OCI-LY7 (cell line): ENCODE measurements around the gene TMEM151B.

Experiments
- EZH2phosphoT487 ChIP-seq: fragments of 200-600 bp; sonication (generic); IDR thresholded peaks from 2 replicates; pipeline ENCODE4 v1.6.1; 2018; ENCODE audit warnings: low read depth, borderline replicate concordance, mild to moderate bottlenecking, mixed run types, antibody characterized with exemption, low read length, moderate library complexity, mixed read lengths
- TF ChIP-seq, protein P1 (sequence below): fragments of 200-600 bp; sonication (generic); conservative IDR thresholded peaks from 2 replicates; pipeline ENCODE4 v1.5.1; 2014; ENCODE audit warnings: mild to moderate bottlenecking, antibody characterized with exemption, low read length, moderate library complexity, mixed read lengths

- TF ChIP-seq, protein P1, sequence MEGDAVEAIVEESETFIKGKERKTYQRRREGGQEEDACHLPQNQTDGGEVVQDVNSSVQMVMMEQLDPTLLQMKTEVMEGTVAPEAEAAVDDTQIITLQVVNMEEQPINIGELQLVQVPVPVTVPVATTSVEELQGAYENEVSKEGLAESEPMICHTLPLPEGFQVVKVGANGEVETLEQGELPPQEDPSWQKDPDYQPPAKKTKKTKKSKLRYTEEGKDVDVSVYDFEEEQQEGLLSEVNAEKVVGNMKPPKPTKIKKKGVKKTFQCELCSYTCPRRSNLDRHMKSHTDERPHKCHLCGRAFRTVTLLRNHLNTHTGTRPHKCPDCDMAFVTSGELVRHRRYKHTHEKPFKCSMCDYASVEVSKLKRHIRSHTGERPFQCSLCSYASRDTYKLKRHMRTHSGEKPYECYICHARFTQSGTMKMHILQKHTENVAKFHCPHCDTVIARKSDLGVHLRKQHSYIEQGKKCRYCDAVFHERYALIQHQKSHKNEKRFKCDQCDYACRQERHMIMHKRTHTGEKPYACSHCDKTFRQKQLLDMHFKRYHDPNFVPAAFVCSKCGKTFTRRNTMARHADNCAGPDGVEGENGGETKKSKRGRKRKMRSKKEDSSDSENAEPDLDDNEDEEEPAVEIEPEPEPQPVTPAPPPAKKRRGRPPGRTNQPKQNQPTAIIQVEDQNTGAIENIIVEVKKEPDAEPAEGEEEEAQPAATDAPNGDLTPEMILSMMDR, result no peak
- TF ChIP-seq EZH2phosphoT487, result no peak
Observed at GRCh38 chr6:44310241-44310640, 40.0 kb downstream of the TMEM151B start.
